ENCODE data around the gene ADAMTS5. TPM values are rescaled to one million over a fixed set of nuclear protein-coding genes. Genes with fewer than 3 reads are reported as not detected.

Gene ADAMTS5
- total and polyA plus RNA-seq, 2 of the 8 experiments (the other 6 are each of a cell fraction or from before 2014, with no cell fraction given) = 0.20 to 1.1 TPM

GRCh38 chr21:26952374-26953066 is 14.4 kb downstream of the ADAMTS5 start (continued):
- TF ChIP-seq ATF2 (IDR thresholded peaks at IDR 0.05; ENCODE audit: low read length) (no peak), RBBP5 (IDR thresholded peaks at IDR 0.05; ENCODE audit: borderline replicate concordance, low read depth, low read length) (no peak)

All from H1 (cell line).